GM21528 (cell line): ENCODE results near the gene GLYR1.
"Not testable (repeated sequence)": the region's sequence is repeated elsewhere in the genome, so short reads cannot be mapped to it uniquely, and the experiment has no call there.

Experiments used
- ATAC-seq: cut with Tn5 transposase; IDR thresholded peaks from one replicate; pipeline ENCODE4 v1.9.1; 2021; ENCODE audit warnings: mild to moderate bottlenecking, moderate library complexity; ENCODE audit not compliant: unreplicated experiment, low FRiP score

The GLYR1 gene

DNA sequence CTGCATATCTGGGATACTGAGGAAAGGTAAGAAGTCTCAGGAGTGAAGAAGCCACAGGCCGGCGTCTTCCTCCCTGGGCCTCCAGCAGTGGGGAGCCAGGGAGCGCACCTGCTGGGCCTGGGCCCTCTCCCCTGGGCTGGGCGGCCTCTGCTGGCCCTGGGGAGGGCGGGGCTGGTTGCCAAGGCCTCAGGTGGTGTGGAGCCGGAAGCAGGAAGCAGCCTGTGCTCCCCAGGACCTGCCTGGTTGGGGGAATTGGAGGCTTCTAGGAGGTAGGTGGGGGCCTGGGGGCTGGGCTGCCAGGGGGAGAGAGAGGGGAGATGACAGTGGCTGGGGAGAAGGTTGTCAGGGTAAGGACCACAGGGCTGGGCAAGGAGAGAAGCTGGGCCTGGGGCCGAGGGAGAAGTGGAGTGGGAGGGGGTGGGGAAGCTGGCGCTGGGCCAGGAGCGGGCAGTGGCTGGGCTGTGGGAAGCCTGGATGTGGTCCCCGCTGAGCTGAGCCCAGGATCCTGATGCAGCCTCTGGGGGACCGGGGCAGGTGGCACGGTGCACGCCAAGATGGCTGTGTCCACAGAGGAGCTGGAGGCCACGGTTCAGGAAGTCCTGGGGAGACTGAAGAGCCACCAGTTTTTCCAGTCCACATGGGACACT lies 51.8 kb downstream of the GLYR1 start, which contains the start of gene SMIM22:
TSS of gene SMIM22 (plus strand) at position 189 of the 647 bp plus-strand sequence. CDS start at position 555, 366 bp downstream.
- no peak for ATAC-seq

DNA sequence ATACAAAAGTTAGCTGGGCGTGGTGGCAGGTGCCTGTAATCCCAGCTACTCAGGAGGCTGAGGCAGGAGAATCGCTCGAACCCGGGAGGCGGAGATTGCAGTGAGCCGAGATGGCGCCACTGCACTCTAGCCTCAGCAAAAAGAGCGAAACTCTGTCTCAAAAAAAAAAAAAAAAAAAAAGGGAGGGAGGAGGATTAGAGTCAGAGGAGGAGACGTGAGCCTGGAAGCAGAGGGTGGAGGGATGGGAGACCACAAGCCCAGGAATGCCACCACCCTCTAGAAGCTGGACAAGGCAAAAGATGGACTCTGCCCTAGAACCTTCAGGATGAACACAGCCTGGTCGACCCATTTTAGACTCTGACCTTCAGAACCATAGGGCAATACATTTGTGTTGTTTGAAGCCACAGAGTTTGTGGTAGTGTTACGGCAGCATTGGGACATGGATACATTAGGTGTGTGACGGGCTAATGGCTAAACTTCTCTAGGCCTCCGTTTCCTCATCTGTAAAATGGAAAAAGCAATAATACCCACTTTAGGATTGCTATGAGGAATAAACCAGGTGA lies 54.1 kb downstream of the GLYR1 start:
- ATAC-seq, result no peak

DNA sequence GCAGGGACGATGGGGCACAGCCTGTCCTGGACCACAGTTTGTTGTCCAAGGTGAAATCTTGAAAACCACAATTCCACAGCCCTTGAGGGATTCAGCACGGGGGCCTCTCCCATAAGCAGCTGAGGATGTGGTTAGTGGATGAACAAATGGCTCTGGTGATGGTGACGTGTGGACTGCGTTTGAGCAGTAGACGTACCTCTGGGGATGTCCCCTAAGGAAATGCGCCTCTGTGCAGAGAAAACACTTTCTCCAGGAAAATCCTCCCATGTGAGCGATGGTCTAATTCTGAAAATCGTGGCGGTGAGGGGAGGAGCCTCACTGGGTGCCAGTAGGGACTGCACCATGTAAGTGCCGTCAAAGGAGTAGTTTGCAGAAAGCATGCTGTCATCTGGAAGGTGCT lies 56.2 kb downstream of the GLYR1 start:
- no peak for ATAC-seq

DNA sequence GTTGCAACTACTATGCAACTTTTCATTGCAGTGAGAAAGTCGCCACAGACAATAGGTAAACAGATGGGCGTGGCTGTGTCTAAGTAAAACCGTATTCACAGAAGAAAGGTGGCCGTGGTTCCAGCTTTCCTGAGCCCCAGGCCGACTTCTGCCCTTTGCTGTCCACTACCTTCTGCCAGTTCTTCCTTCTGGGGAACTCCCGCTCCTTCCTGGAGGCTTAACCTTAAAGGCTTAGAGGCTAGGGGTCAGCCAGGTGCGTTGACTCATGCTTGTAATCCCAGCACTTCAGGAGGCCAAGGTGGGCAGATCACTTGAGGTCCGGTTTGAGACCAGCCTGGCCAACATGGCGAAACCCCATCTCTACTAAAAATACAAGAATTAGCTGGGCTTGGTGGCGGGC lies 56.8 kb downstream of the GLYR1 start:
- no peak for ATAC-seq

DNA sequence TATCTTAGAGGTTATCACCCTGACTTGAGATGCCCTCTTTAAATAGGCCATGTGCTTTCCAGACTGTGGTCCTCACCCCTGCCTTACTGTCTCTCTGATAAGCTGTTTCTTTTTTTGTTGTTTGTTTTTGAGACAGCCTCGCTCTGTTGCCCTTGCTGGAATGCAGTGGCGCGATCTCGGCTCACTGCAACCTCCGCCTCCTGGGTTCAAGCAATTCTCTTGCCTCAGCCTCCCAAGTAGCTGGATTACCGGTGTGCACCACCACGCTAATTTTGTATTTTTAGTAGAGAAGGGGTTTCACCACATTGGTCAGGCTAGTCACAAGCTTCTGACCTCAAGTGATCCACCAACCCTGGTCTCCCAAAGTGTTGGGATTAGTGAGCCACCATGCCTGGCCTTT lies 58.2 kb downstream of the GLYR1 start:
- ATAC-seq, result no peak

DNA sequence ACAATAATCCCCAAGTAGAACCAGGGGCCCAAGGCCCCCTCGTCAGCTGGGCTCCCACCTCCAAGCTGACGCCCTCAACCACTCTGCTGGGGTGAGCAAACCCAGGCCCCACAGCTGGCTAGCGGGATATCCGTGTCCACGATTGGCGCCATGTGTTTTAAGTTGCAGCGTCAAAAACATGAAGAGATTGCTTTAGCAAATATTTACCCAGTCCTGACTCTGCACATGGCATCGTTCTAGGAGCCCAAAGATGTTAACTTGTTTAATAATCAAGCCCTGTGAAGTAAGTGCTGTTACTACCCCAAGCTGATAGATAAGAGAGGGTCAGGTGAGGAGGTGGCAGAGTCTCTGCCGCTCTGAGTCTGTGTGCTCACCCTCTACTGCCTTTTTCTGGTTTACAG lies 58.6 kb downstream of the GLYR1 start:
- no peak for ATAC-seq

DNA sequence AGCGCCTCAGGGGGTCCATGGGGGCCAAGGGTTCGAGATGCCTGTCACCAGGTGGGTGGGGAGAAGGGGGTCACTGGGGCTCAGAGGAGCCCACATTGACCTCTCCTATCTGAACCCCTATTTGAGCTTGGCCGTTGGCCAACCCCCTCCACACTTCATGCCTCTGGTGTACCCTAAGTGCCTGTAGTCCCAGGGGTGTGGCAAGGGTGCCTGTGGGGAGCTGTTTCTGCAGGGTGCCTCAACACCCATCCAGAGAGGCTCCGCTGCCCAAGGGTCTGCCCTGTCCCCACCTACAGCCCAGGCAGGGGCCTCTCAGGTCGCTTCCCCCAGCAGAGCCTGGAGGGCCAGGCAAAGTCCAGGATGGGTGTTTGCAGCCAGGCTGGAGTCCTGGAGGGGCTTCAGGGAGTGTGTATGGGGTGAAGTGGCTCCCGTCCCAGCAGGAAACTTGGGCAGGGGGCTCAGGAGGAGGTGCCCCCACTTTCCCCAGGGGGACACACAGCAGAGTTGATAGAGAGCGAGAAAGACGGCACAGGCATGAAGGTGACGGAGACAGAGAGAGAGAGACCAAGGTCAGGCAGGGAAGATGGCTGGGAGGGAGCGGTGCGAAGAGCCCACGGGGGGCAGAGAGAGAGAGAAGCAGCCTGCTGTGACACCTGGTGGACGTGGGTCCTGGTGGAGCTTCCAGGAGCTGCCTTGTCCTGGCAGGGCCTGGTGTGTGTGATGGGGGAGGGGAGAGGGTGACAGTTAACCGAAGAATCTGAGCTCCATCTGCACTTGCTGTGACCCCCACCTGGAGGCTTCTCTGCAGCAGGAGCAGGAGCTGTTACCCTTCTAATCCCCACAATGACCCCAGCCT lies 59.2 kb downstream of the GLYR1 start, which contains the start of gene SEPTIN12:
TSS of gene SEPTIN12 (minus strand) at position 719 of the 856 bp plus-strand sequence. CDS start at position 19, 700 bp downstream.
- ATAC-seq, result no peak

DNA sequence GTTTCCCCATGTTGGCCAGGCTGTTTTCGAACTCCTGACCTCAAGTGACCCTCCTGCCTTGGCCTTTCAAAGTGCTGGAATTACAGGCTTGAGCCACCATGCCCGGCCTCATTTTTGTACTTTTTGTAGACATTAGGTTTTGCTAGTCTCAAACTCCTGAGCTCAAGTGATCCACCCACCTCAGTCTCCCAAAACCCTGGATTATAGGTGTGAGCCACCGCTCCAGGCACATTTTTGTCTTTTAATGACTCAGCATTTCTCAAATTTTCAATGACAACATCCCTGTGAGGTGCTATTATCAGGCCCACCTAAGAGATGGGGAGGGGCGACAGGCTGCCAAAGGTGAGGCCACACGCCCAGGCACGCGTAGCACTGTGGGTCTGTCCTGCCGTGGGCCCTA lies 60.0 kb downstream of the GLYR1 start:
- ATAC-seq, result no peak

DNA sequence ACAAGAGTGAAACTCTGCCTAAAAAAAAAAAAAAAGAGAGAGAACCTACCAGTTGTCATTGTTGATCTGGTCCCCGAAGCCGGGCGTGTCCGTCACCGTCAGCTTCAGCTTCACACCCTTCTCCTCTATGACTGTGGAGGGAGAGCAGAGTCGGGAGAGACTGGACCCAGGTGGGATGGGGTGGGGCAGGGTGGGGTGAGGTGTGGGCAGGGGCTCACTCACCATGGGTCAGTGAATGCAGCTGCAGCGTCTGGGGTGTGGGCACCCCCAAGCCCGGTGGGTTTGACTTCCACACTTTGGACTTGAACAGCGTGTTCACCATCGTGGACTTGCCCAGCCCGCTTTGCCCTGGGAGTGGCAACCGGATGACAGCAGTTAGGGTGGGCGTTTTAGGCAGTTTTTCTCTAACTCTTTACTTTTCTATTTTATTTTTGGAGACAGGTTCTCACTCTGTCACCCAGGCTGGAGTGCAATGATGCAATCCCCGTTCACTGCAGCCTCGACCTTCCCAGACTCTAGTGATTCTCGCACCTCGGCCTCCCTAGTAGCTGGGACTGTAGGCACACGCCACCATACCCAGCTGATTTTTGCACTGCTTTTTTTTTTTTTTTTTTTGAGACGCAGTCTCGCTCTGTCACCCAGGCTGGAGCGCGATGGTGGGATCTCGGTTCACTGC lies 61.2 kb downstream of the GLYR1 start:
- no peak for ATAC-seq

DNA sequence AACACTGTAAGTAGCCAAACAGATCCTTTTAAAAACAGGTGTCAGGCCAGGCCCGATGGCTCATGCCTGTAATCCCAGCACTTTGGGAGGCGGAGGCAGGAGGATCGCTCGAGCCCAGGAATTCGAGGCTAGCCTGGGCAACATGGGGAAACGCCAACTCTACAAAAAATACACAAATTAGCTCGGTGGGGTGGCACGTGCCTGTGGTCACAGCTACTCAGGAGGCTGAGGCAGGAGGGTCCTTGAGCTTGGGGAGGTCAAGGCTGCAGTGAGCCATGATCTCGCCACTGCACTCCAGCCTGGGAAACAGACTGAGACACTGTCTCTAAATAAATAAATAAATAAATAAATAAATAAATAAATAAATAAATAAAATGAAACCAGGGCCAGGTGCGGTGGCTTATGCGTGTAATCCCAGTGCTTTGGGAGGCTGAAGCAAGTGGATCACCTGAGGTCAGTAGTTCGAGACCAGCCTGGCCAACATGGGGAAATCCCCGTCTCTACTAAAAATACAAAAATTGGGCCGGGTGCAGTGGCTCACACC lies 62.6 kb downstream of the GLYR1 start:
- ATAC-seq, result not testable (repeated sequence)

DNA sequence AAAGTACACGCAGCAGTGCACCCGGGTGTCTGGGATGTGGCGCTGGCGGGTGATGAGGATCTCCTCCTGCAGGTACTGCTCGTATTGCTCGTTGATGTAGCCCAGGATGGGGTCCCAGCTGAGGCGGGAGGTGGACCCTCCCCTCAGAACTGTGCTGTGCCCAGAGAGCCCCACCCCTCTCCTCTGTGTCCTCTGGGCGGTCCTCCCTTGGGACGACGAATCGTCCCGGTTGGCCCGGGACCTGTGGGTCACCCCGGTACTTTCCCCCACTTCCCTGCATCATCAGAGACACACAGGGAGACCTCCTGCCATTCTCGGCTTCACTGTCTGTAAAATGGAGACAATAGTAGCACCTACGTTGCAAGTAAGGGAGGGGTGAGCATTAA lies 63.1 kb downstream of the GLYR1 start:
- ATAC-seq, result no peak

DNA sequence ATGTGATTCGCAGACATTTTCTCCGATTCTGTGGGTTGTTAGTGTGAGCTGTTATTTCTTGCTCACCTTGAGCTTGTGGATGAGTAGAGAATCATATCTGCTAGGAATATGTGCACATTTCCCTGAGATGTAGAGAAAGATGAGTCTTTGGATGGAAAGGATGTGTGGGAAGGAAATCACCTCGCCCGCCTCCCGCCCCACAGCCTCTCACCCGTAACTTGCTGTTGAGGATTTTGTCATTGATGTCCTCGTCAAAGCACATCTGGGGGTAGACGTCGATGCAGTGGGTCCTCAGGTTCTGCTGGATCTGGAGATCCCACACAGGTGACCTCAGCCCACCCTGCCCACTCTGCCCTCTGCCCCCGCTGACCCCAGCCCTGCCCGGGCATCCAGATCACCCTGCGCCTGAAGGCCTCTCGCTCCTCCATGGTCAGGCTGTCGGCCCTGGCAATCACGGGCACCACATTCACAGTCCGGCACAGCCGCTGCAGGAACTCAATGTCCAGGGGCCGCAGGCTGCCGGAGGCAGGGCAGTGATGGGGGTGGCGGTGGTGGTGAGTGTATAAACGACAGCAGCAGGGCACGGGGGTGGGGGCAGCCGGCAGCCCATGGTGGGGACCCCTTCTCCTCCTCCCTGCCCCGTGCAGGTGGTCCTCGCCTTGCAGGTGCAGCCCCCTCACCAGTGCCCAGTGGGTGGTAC lies 63.7 kb downstream of the GLYR1 start:
- no peak for ATAC-seq

DNA sequence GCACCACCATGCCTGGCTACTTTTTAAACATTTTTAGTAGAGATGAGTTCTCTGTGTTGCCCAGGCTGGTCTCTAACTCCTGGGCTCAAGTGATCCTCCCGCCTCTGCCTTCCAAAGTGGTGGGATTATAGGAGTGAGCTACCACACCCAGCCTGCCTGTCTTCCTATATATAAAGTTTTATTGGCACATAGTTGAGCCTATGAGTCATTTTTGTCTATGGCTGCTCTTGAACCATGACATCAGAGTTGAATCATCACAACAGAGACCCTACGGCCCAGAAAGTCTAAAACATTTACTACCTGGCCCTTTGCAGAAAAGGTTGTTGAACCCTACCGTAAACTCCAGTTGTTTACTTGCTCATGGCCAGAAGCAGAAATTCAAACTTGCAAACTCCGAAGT lies 66.9 kb downstream of the GLYR1 start:
- ATAC-seq, result no peak

DNA sequence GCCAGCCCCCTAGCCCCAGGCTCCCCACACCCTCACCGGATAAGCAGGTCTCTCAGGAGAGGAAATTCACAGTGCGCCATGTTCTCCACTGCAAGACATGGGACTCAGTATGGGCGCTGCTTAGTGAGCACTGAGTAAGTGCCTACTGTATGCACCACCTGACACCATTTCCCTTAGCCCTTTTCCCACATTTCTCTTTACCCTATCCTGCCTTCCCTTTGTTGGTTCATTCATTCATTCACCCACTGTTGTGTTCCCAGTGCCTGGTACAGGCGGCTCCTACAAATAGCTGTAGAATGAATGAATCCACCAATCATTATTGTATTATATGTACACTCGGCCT lies 69.1 kb downstream of the GLYR1 start:
- ATAC-seq, result no peak

DNA sequence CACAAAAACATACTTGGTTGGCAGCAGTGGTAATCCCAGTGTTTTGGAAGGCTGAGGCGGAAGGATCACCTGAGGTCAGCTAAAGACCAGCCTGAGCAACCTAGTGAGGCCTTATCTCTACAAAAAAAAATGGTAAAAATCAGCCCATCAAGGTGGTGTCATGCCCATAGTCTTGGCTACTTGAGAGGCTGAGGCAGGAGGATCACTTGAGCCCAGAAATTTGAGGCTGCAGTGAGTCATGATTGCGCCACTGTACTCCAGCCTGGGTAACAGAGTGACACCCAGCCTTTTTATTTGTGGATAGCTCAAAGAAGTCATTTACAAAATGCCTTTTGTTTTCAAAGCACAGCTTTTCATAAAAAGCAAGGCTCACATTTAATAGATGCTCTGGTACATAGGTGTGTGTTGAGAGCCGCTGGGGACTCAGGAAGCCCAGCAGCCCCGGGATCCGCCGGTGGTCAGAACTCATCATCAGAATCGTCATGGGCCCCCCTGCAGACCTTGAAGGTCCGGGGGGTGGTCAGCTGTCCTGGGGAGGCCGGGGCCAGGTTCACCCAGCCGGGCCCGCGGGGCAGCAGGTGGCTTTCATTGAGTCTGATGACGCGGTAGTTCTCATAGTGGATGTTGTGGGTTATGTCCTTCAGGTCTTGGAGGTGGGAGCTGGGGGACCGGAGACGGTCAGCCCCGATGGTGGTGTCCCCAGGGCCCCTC lies 69.6 kb downstream of the GLYR1 start:
- no peak for ATAC-seq

DNA sequence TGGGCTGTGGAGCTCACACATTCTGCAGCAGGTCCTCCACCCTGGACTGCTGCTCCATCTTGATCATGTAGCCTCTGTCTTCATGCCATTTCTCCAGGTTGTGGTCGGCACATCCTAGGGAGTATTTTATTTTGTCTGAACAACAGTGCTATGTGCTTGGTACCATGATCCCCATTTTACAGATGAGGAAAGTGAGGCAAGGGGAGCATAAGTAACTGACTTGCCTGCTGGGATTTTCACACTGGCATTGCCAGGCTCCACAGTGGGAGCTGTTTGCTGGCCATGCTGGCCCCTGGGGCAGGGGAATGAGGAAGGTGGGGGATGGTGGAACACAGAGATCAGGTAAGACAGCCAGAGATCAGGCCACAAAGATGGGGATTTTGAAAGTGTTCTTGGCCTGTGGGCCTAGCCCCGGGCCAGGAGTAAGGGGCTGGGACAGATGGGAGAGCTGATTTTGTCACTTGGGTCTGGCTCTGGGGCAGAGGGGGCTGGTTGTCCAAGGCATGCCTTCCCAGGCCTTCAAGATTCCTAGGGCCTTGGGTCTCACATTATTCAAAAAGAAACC lies 70.9 kb downstream of the GLYR1 start:
- no peak for ATAC-seq

DNA sequence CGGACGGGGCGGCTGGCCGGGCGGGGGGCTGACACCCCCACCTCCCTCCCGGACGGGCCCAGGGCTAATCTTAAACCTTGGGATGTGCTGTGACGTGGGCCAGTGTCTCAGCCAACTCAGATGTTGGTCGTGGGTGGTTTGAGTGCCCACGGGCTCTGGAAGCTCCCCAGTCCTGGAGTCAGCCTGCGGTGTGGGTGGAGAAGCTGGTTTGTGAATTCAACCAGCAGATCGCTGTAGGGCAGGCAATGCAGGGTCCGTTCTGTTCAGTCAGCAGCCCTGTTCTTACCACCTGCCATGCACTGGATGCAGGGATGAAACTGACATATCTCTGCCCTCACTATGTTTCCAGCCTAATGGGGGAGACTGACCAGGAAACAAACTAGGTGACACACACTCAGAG lies 72.1 kb downstream of the GLYR1 start:
- no peak for ATAC-seq

DNA sequence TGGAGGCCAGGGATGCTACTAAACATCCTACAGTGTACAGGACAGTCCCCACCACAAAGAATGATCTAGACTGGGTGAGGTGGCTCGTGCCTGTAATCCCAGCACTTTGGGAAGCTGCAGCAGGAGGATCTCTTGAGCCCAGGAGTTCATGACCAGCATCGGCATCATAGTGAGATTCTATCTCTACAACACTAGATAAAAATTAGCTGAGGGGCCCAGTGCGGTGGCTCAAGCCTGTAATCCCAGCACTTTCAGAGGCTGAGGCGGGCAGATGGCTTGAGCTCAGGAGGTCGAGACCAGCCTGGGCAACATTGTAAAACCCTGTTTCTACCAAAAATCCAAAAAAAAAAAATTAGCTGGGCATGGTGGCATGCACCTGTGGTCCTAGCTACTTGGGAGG lies 74.7 kb downstream of the GLYR1 start:
- ATAC-seq, result no peak

DNA sequence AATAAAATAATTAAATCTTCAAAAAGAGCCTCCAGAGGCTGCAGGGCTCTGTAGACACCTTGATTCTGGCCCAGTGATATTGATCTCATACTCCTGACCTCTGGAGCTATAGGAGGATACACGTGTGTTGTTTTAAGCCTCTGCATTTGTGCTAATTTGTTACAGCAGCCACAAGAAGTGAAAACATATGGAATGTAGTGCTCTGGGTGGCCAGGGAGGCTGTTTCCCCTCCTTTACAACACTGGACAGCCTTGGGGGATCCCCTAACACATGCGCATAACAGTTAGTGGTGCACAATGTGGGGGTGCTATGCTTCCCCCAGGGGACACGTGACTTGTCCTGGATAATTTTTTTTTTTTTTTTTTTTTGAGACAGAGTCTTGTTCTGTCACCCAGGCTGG lies 75.4 kb downstream of the GLYR1 start:
- no peak for ATAC-seq
